Measurements from ENCODE around the gene PLEKHA6. TPM values are rescaled to one million over a fixed set of nuclear protein-coding genes. Genes with fewer than 3 reads are reported as not detected.

Gene PLEKHA6
- total and polyA plus RNA-seq, 2 experiments from 2014 or later = 2.8 to 6.2 TPM

- TF ChIP-seq ZNF462 (CRISPR knock-in tag; IDR thresholded peaks at IDR 0.05) = no peak
Observed at GRCh38 chr1:204196068-204196795, 163.5 kb downstream of the PLEKHA6 start, which contains the start of gene KISS1 (continued).

- no peak for TF ChIP-seq REST (IDR thresholded peaks at IDR 0.05; ENCODE audit: unreplicated experiment)
- no peak for TF ChIP-seq JUNB (IDR thresholded peaks at IDR 0.05; ENCODE audit: unreplicated experiment)
- TF ChIP-seq CREB1 (CRISPR knock-in tag; IDR thresholded peaks at IDR 0.05; ENCODE audit: low read depth) = no peak
- TF ChIP-seq POLR2AphosphoS5 (IDR thresholded peaks at IDR 0.05; ENCODE audit: low read depth) = no peak
- no peak for TF ChIP-seq NANOG (IDR thresholded peaks at IDR 0.05; ENCODE audit: borderline replicate concordance)
- TF ChIP-seq ZNF331 (CRISPR knock-in tag; IDR thresholded peaks at IDR 0.05; ENCODE audit: low read depth) = no peak
- no peak for TF ChIP-seq EZH2 (IDR thresholded peaks at IDR 0.05; ENCODE audit: low read depth, unreplicated experiment)
- no peak for TF ChIP-seq EZH2phosphoT487 (IDR thresholded peaks at IDR 0.05; ENCODE audit: unreplicated experiment)
- no peak for TF ChIP-seq ETS1 (IDR thresholded peaks at IDR 0.05)
- TF ChIP-seq ZNF114 (CRISPR knock-in tag; IDR thresholded peaks at IDR 0.05) = no peak
- Histone ChIP-seq H3K4me1 (ENCODE audit: insufficient read depth) (peaks cover 7% of the 10 kb centered on the region), H3K9me2 (ENCODE audit: insufficient read depth) (no peaks in the 10 kb centered on the region), H3K4me2 (no peak overlapping the region), H3F3A (replicated peaks; ENCODE audit: low read depth) (no peaks in the 10 kb centered on the region), H3K36me3 (ENCODE audit: insufficient read depth) (no peaks in the 10 kb centered on the region), H3K79me2 (replicated peaks; ENCODE audit: insufficient read depth) (no peaks in the 10 kb centered on the region), H4K20me1 (replicated peaks; ENCODE audit: insufficient read depth) (no peaks in the 10 kb centered on the region), H3K27ac (ENCODE audit: low read depth) (no peak overlapping the region), H3K27me3 (ENCODE audit: insufficient read depth) (peaks cover 13% of the 10 kb centered on the region; the same call in 1 of the 2 replicates), H2AFZ (no peak overlapping the region), H3K4me3 (no peak overlapping the region)
- ATAC-seq = no peak
- Mint-ChIP-seq H3K9me3 (no peaks in the 10 kb centered on the region; the same call in 2 of the 3 replicates), H3K4me3 (no peak overlapping the region), H3K36me3 (ENCODE audit: low read depth) (no peaks in the 10 kb centered on the region), H3K4me1 (peaks cover 19% of the 10 kb centered on the region), H3K27ac (no peak overlapping the region), H3K27me3 (ENCODE audit: insufficient read depth, low read depth, poor library complexity) (peaks cover 9% of the 10 kb centered on the region)
- DNase-seq (ENCODE audit: low spot score) = peak; percentile 13
Observed at GRCh38 chr1:204194771-204195170, 165.0 kb downstream of the PLEKHA6 start.

All from GM23338 (cell line).